ENCODE data around the gene B4GALT5. TPM values are rescaled to one million over a fixed set of nuclear protein-coding genes. Genes with fewer than 3 reads are reported as not detected.
"Not testable (repeated sequence)": the region's sequence is repeated elsewhere in the genome, so short reads cannot be mapped to it uniquely, and the experiment has no call there.

B4GALT5 gene
- polyA plus RNA-seq, 3 donors = 2.4 to 18.3 (median 2.7) TPM

GRCh38 chr20:49762940-49763766, 49.5 kb upstream of the B4GALT5 start:
- no peak overlapping the region for H3K9ac ChIP-seq (ENCODE audit: insufficient read depth, low read length, poor library complexity, severe bottlenecking)
- Mint-ChIP-seq H3K36me3 (peaks cover 4 to 6% of the 10 kb centered on the region in 2 donors), H3K27me3 (ENCODE audit: low read depth in 3 of 3) (peaks cover 1 to 4% (median 3%) of the 10 kb centered on the region in 3 donors), H3K27ac (peak overlapping the region in 5 of 7 donors; percentile 45 to 96 (median 54)), H3K4me3 (no peak overlapping the region), H3K9me3 (peaks cover 0 to 4% (median 0%) of the 10 kb centered on the region in 7 donors), H3K4me1 (peaks cover 41% of the 10 kb centered on the region)
- no peaks in the 10 kb centered on the region for H3K27me3 ChIP-seq (ENCODE audit: control insufficient read depth in 2 of 2, insufficient read depth in 2 of 2, low read length in 2 of 2)
- H3K36me3 ChIP-seq (replicated peaks in 1 of 2; ENCODE audit: control insufficient read depth in 1 of 2, insufficient read depth in 2 of 2, low read length in 2 of 2) = no peaks in the 10 kb centered on the region
- no peak overlapping the region for H2AFZ ChIP-seq (ENCODE audit: insufficient read depth, low read depth, low read length, poor library complexity, severe bottlenecking)
- intact Hi-C loops (cut with micrococcal nuclease) = no loop called here
- H3K9me3 ChIP-seq (replicated peaks in 1 of 2; ENCODE audit: control insufficient read depth in 1 of 2, insufficient read depth in 1 of 2, low read length in 2 of 2) = no peaks in the 10 kb centered on the region
- no peaks in the 10 kb centered on the region for H3K79me2 ChIP-seq (ENCODE audit: insufficient read depth, low read length)
- DNase-seq = no peak
- H3K4me1 ChIP-seq (ENCODE audit: control insufficient read depth in 1 of 2, insufficient read depth in 2 of 2, low read length in 2 of 2) = peaks cover 40% of the 10 kb centered on the region in 2 donors
- no peak for TF ChIP-seq CTCF (IDR thresholded peaks at IDR 0.05)
- H3K4me2 ChIP-seq (replicated peaks; ENCODE audit: extremely low read depth, low read length, poor library complexity, severe bottlenecking) = no peak overlapping the region
- no peaks in the 10 kb centered on the region for H4K20me1 ChIP-seq (ENCODE audit: insufficient read depth, low read length)
- no peak overlapping the region for H3K4me3 ChIP-seq (replicated peaks in 1 of 3; ENCODE audit: low read depth in 2 of 3, low read length in 3 of 3)
- 95% methylated on average over 4 of the region's 12 CpGs for WGBS (ENCODE audit: insufficient coverage)
- no peak overlapping the region for H3K27ac ChIP-seq (ENCODE audit: low read depth in 1 of 2, low read length in 2 of 2)

- H3K36me3 Mint-ChIP-seq; H4K20me1 ChIP-seq (ENCODE audit: insufficient read depth, low read length); H3K9ac ChIP-seq (ENCODE audit: insufficient read depth, low read length, poor library complexity, severe bottlenecking); H3K9me3 Mint-ChIP-seq; H3K27ac ChIP-seq (ENCODE audit: low read depth in 1 of 2, low read length in 2 of 2); H3K4me2 ChIP-seq (replicated peaks; ENCODE audit: extremely low read depth, low read length, poor library complexity, severe bottlenecking); H2AFZ ChIP-seq (ENCODE audit: insufficient read depth, low read depth, low read length, poor library complexity, severe bottlenecking); DNase-seq; H3K36me3 ChIP-seq (replicated peaks in 1 of 2; ENCODE audit: control insufficient read depth in 1 of 2, insufficient read depth in 2 of 2, low read length in 2 of 2); H3K27me3 Mint-ChIP-seq (ENCODE audit: low read depth in 3 of 3); H3K27me3 ChIP-seq (ENCODE audit: control insufficient read depth in 2 of 2, insufficient read depth in 2 of 2, low read length in 2 of 2); H3K79me2 ChIP-seq (ENCODE audit: insufficient read depth, low read length); H3K4me3 ChIP-seq (replicated peaks in 1 of 3; ENCODE audit: low read depth in 2 of 3, low read length in 3 of 3); intact Hi-C loops (cut with micrococcal nuclease); H3K9me3 ChIP-seq (replicated peaks in 1 of 2; ENCODE audit: control insufficient read depth in 1 of 2, insufficient read depth in 1 of 2, low read length in 2 of 2); H3K4me3 Mint-ChIP-seq: not testable (repeated sequence)
- peaks cover 30% of the 10 kb centered on the region for H3K4me1 Mint-ChIP-seq
- H3K4me1 ChIP-seq (ENCODE audit: control insufficient read depth in 1 of 2, insufficient read depth in 2 of 2, low read length in 2 of 2) = peaks cover 28% of the 10 kb centered on the region in 2 donors
- WGBS (ENCODE audit: insufficient coverage) = 86% methylated on average over 3 of the region's 7 CpGs
- H3K27ac Mint-ChIP-seq = peak overlapping the region in 1 of 7 donors; percentile 37
These were observed 48.2 kb upstream of the B4GALT5 start for GRCh38 chr20:49761888-49762287.

Measured in CD14-positive monocyte (primary cell).